ENCODE data around the gene MEX3D.

MEX3D gene

GRCh38 chr19:1555487-1556389 lies 12.4 kb downstream of the MEX3D start:
- TF ChIP-seq MAX (IDR thresholded peaks at IDR 0.05) (no peak), ZBTB7A (IDR thresholded peaks at IDR 0.05; ENCODE audit: low read depth) (no peak), TEAD4 (IDR thresholded peaks at IDR 0.05) (no peak), TCF12 (IDR thresholded peaks at IDR 0.05; ENCODE audit: low read depth) (no peak), EP300 (IDR thresholded peaks at IDR 0.05; ENCODE audit: borderline replicate concordance) (no peak), CREB1 (IDR thresholded peaks at IDR 0.05; ENCODE audit: low read depth) (no peak), REST (IDR thresholded peaks at IDR 0.05; ENCODE audit: low read depth) (no peak), CEBPB (IDR thresholded peaks at IDR 0.05) (no peak), NFIC (IDR thresholded peaks at IDR 0.05) (no peak), FOXM1 (IDR thresholded peaks at IDR 0.05; ENCODE audit: borderline replicate concordance, low read depth) (no peak)
- TF ChIP-seq, protein P1, sequence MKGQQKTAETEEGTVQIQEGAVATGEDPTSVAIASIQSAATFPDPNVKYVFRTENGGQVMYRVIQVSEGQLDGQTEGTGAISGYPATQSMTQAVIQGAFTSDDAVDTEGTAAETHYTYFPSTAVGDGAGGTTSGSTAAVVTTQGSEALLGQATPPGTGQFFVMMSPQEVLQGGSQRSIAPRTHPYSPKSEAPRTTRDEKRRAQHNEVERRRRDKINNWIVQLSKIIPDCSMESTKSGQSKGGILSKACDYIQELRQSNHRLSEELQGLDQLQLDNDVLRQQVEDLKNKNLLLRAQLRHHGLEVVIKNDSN (IDR thresholded peaks at IDR 0.05) = no peak

DNA sequence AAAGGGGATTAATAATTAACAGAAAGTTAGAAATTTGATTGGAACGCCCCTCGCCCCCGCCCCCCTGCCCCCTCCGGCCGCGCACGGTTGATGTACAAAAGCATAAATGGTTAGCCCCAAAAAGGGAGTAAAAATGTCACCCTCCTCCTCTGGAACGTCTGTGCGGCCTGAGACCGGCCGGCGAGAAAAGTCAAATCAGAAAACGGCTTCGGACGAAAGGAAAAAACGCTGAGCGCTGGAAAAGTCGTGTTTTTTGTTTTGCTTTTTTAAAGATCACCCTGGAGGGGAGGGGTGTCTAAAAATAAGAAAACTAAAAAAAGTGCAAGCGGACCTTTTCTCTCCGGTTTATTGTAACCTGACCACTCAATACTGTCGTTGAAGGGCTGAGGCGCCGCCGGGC lies 13.2 kb downstream of the MEX3D start:
- TF ChIP-seq MAX (IDR thresholded peaks at IDR 0.05) (no peak), CREB1 (IDR thresholded peaks at IDR 0.05; ENCODE audit: low read depth) (no peak), RAD21 (IDR thresholded peaks at IDR 0.05; ENCODE audit: low read depth) (no peak), EP300 (IDR thresholded peaks at IDR 0.05; ENCODE audit: borderline replicate concordance) (no peak), ZBTB7A (IDR thresholded peaks at IDR 0.05; ENCODE audit: low read depth) (no peak), EGR1 (IDR thresholded peaks at IDR 0.05) (no peak)

DNA sequence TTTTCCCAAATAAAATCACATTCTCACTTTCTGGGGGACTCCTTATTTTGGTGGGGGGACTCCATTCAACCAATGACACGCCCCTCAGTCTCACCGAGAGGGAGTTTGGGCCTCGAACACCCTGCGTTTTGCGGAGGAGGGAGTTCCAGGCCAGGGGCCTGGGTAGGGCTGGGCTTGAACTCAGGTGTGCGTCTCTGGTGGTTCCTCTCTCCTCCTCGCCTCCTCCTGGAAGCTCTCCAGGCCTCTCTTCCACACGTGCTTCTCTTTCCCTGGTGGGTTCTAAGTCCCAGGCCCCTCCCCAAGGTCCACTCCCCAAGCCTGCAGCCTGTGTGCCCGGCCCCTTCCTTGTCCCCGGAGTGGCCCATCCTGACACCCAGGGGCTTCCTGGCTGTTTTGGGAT lies 14.7 kb downstream of the MEX3D start:
- TF ChIP-seq REST (IDR thresholded peaks at IDR 0.05; ENCODE audit: low read depth) (no peak), RAD21 (IDR thresholded peaks at IDR 0.05; ENCODE audit: low read depth) (no peak), YY1 (IDR thresholded peaks at IDR 0.05; ENCODE audit: low read depth) (no peak), ZBTB7A (IDR thresholded peaks at IDR 0.05; ENCODE audit: low read depth) (no peak), MAX (IDR thresholded peaks at IDR 0.05) (no peak), NFIC (IDR thresholded peaks at IDR 0.05) (no peak), EP300 (IDR thresholded peaks at IDR 0.05; ENCODE audit: borderline replicate concordance) (no peak), TAF1 (IDR thresholded peaks at IDR 0.05; ENCODE audit: low read depth) (no peak), TCF12 (IDR thresholded peaks at IDR 0.05; ENCODE audit: low read depth) (no peak), CEBPB (IDR thresholded peaks at IDR 0.05) (no peak), FOXM1 (IDR thresholded peaks at IDR 0.05; ENCODE audit: borderline replicate concordance, low read depth) (no peak), TEAD4 (IDR thresholded peaks at IDR 0.05) (no peak), EGR1 (IDR thresholded peaks at IDR 0.05) (no peak), CREB1 (IDR thresholded peaks at IDR 0.05; ENCODE audit: low read depth) (no peak)
- TF ChIP-seq, protein P1 (IDR thresholded peaks at IDR 0.05) = no peak

- TF ChIP-seq TEAD4 (IDR thresholded peaks at IDR 0.05) (no peak), RAD21 (IDR thresholded peaks at IDR 0.05; ENCODE audit: low read depth) (no peak)
Observed at GRCh38 chr19:1551068-1552040, 16.8 kb downstream of the MEX3D start.

DNA sequence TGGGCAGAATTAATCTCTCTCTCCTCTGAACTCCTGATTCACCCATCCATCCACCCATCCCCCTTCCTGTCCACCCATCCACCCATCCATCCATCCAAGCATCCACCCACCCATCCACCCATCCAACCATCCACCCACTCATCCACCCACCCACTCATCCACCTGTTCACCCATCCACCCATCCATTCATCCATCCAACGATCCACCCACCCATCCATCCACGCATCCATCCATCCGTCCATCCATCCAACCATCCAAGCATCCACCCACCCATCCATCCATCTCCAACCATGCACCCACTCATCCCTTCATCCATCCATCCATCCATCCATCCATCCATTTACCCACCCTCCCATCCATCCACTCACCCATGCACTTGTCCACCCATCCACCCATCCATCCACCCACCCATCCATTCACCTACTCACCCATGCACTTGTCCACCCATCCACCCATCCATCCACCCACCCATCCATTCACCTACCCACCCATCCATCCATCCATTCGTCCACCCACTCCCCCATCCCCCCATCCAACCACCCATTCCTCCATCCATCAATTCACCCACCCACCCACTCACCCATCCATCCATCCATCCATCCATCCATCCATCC lies 18.7 kb downstream of the MEX3D start:
- no peak for TF ChIP-seq ZBTB7A (IDR thresholded peaks at IDR 0.05; ENCODE audit: low read depth)
- TF ChIP-seq TAF1 (IDR thresholded peaks at IDR 0.05; ENCODE audit: low read depth) = no peak
- no peak for TF ChIP-seq TEAD4 (IDR thresholded peaks at IDR 0.05)
- TF ChIP-seq REST (IDR thresholded peaks at IDR 0.05; ENCODE audit: low read depth) = no peak
- no peak for TF ChIP-seq CREB1 (IDR thresholded peaks at IDR 0.05; ENCODE audit: low read depth)
- no peak for TF ChIP-seq CEBPB (IDR thresholded peaks at IDR 0.05)
- no peak for TF ChIP-seq RAD21 (IDR thresholded peaks at IDR 0.05; ENCODE audit: low read depth)
- TF ChIP-seq TCF12 (IDR thresholded peaks at IDR 0.05; ENCODE audit: low read depth) = no peak
- no peak for TF ChIP-seq EGR1 (IDR thresholded peaks at IDR 0.05)
- TF ChIP-seq YY1 (IDR thresholded peaks at IDR 0.05; ENCODE audit: low read depth) = no peak
- no peak for TF ChIP-seq NFIC (IDR thresholded peaks at IDR 0.05)
- no peak for TF ChIP-seq MAX (IDR thresholded peaks at IDR 0.05)
- no peak for TF ChIP-seq FOXM1 (IDR thresholded peaks at IDR 0.05; ENCODE audit: borderline replicate concordance, low read depth)
- TF ChIP-seq EP300 (IDR thresholded peaks at IDR 0.05; ENCODE audit: borderline replicate concordance) = no peak
- TF ChIP-seq, protein P1 (IDR thresholded peaks at IDR 0.05) = no peak

Data from Ishikawa (cell line).